ENCODE results near the gene ZSWIM9. TPM values are rescaled to one million over a fixed set of nuclear protein-coding genes. Genes with fewer than 3 reads are reported as not detected.

ZSWIM9 gene
- total and polyA plus RNA-seq, 2 experiments from 2014 or later: 1.5 to 7.0 TPM

- TF ChIP-seq CTCF (IDR thresholded peaks at IDR 0.05; ENCODE audit: low read depth, low read length): no peak
- no peak for DNase-seq (ENCODE audit: low read depth in 1 of 2, low spot score in 1 of 2)
- no peak overlapping the region for H3K4me3 ChIP-seq
- H3K27ac ChIP-seq: no peak overlapping the region
- no peaks in the 10 kb centered on the region for H3K27me3 ChIP-seq
- H3K9me3 ChIP-seq (ENCODE audit: low read depth): no peaks in the 10 kb centered on the region
- H3K36me3 ChIP-seq: peaks cover 2% of the 10 kb centered on the region
- H3K4me1 ChIP-seq (ENCODE audit: low read depth): no peaks in the 10 kb centered on the region
Observed at GRCh38 chr19:48127561-48127960, 42.9 kb upstream of the ZSWIM9 start.

- Histone ChIP-seq H3K27ac (no peak overlapping the region), H3K27me3 (no peaks in the 10 kb centered on the region), H3K36me3 (no peaks in the 10 kb centered on the region), H3K4me1 (ENCODE audit: low read depth) (peaks cover 2% of the 10 kb centered on the region), H3K4me3 (no peak overlapping the region), H3K9me3 (ENCODE audit: low read depth) (no peaks in the 10 kb centered on the region)
- no peak for TF ChIP-seq CTCF (IDR thresholded peaks at IDR 0.05; ENCODE audit: low read depth, low read length)
- no peak for DNase-seq (ENCODE audit: low read depth in 1 of 2, low spot score in 1 of 2)
Observed at GRCh38 chr19:48133094-48133493, 37.4 kb upstream of the ZSWIM9 start.

- Histone ChIP-seq H3K36me3 (no peaks in the 10 kb centered on the region), H3K4me1 (ENCODE audit: low read depth) (peaks cover 2% of the 10 kb centered on the region), H3K27me3 (no peaks in the 10 kb centered on the region), H3K27ac (no peak overlapping the region), H3K9me3 (ENCODE audit: low read depth) (no peaks in the 10 kb centered on the region), H3K4me3 (no peak overlapping the region)
- no peak for TF ChIP-seq CTCF (IDR thresholded peaks at IDR 0.05; ENCODE audit: low read depth, low read length)
- no peak for DNase-seq (ENCODE audit: low read depth in 1 of 2, low spot score in 1 of 2)
Observed at GRCh38 chr19:48135411-48135810, 35.1 kb upstream of the ZSWIM9 start.

- no peak for DNase-seq (ENCODE audit: low read depth in 1 of 2, low spot score in 1 of 2)
- no peak for TF ChIP-seq CTCF (IDR thresholded peaks at IDR 0.05; ENCODE audit: low read depth, low read length)
Observed at GRCh38 chr19:48136547-48136946, 33.9 kb upstream of the ZSWIM9 start.

GRCh38 chr19:48137411-48137810, 33.1 kb upstream of the ZSWIM9 start:
- DNase-seq (ENCODE audit: low read depth in 1 of 2, low spot score in 1 of 2): no peak
- Histone ChIP-seq H3K4me1 (ENCODE audit: low read depth) (peaks cover 2% of the 10 kb centered on the region), H3K36me3 (no peaks in the 10 kb centered on the region), H3K9me3 (ENCODE audit: low read depth) (no peaks in the 10 kb centered on the region), H3K27me3 (no peaks in the 10 kb centered on the region), H3K27ac (no peak overlapping the region), H3K4me3 (no peak overlapping the region)
- TF ChIP-seq CTCF (IDR thresholded peaks at IDR 0.05; ENCODE audit: low read depth, low read length): no peak

More at GRCh38 chr19:48136547-48136946, 33.9 kb upstream of the ZSWIM9 start:
- peaks cover 2% of the 10 kb centered on the region for H3K4me1 ChIP-seq (ENCODE audit: low read depth)
- no peak overlapping the region for H3K4me3 ChIP-seq
- no peak overlapping the region for H3K27ac ChIP-seq
- no peaks in the 10 kb centered on the region for H3K27me3 ChIP-seq
- H3K9me3 ChIP-seq (ENCODE audit: low read depth): no peaks in the 10 kb centered on the region
- H3K36me3 ChIP-seq: no peaks in the 10 kb centered on the region

- H3K36me3 ChIP-seq: no peaks in the 10 kb centered on the region
- H3K4me3 ChIP-seq: no peak overlapping the region
- H3K4me1 ChIP-seq (ENCODE audit: low read depth): peaks cover 2% of the 10 kb centered on the region
- H3K9me3 ChIP-seq (ENCODE audit: low read depth): no peaks in the 10 kb centered on the region
- H3K27ac ChIP-seq: no peak overlapping the region
- no peak for TF ChIP-seq CTCF (IDR thresholded peaks at IDR 0.05; ENCODE audit: low read depth, low read length)
- DNase-seq (ENCODE audit: low read depth in 1 of 2, low spot score in 1 of 2): no peak
- H3K27me3 ChIP-seq: no peaks in the 10 kb centered on the region
Observed at GRCh38 chr19:48139053-48139452, 31.4 kb upstream of the ZSWIM9 start.

All from cardiac muscle cell (in vitro differentiated cells and primary cell).